ENCODE measurements around the gene ME1. TPM values are rescaled to one million over a fixed set of nuclear protein-coding genes. Genes with fewer than 3 reads are reported as not detected.

ME1 gene
- total and polyA plus RNA-seq, 2 donors (not counting 3 experiments of a cell fraction or from before 2014, with no cell fraction given): 7.3 to 29.3 TPM

GRCh38 chr6:83371423-83371822 is 59.4 kb downstream of the ME1 start:
- Histone ChIP-seq H3K4me1 (ENCODE audit: control insufficient read depth, extremely low read depth, insufficient read depth, low read length) (no peaks in the 10 kb centered on the region), H3K27ac (ENCODE audit: insufficient read depth, low read depth, low read length) (no peak overlapping the region), H3K36me3 (ENCODE audit: control insufficient read depth in 2 of 2, extremely low read depth in 1 of 2, insufficient read depth in 2 of 2, low read length in 2 of 2) (no peaks in the 10 kb centered on the region), H3K4me2 (ENCODE audit: insufficient read depth, low read length) (no peak overlapping the region), H2AFZ (ENCODE audit: low read depth, low read length) (no peak overlapping the region), H3K9me1 (replicated peaks; ENCODE audit: control insufficient read depth, extremely low read depth, insufficient read depth, low read length) (no peaks in the 10 kb centered on the region), H3K4me3 (replicated peaks in 1 of 3; ENCODE audit: insufficient read depth in 1 of 3, low read depth in 1 of 3, low read length in 3 of 3) (no peak overlapping the region), H3K79me2 (ENCODE audit: control insufficient read depth, insufficient read depth, low read length) (peaks cover 2% of the 10 kb centered on the region), H3K9me3 (replicated peaks; ENCODE audit: control insufficient read depth, insufficient read depth, low read length) (no peaks in the 10 kb centered on the region), H3K9ac (replicated peaks; ENCODE audit: extremely low read depth, insufficient read depth, low read length) (no peak overlapping the region), H4K20me1 (replicated peaks; ENCODE audit: control insufficient read depth, extremely low read depth, insufficient read depth, low read length) (no peaks in the 10 kb centered on the region), H3K27me3 (ENCODE audit: control insufficient read depth in 2 of 2, insufficient read depth in 2 of 2, low read length in 2 of 2) (no peaks in the 10 kb centered on the region)
- POLR2A ChIA-PET: no interaction called here
- no TSS peak for BruUV-seq (replicated peaks)
- peak; percentile 45 for DNase-seq (ENCODE audit: low read depth, low spot score)
- dilution Hi-C loops (cut with MboI; ENCODE audit: extremely low pct_ligation_motif_present, low sequenced_read_pairs) (no loop called here), intact Hi-C loops (cut with micrococcal nuclease) (no loop called here)
- TF ChIP-seq POLR2A (IDR thresholded peaks at IDR 0.05; ENCODE audit: low read depth, low read length) (no peak), EZH2 (IDR thresholded peaks at IDR 0.05; ENCODE audit: borderline replicate concordance, low read depth, low read length, severe bottlenecking) (no peak), MYC (IDR thresholded peaks at IDR 0.05; ENCODE audit: low read depth, low read length) (no peak), CTCF (IDR thresholded peaks at IDR 0.05; ENCODE audit: extremely low read depth in 1 of 2, insufficient read depth in 1 of 2, low read depth in 1 of 2, low read length in 2 of 2) (no peak)
- CTCF ChIA-PET: interaction anchor here (2.0 kb wide), 1 partner anchor 11 kb away, joined by 6 read pairs; no protein-coding TSS in a partner anchor
- FAIRE-seq: no peak

- POLR2A ChIA-PET: no interaction called here
- H4K20me1 ChIP-seq (replicated peaks; ENCODE audit: control insufficient read depth, extremely low read depth, insufficient read depth, low read length): no peaks in the 10 kb centered on the region
These were observed 60.3 kb downstream of the ME1 start for GRCh38 chr6:83370567-83370966.

More at GRCh38 chr6:83370567-83370966, 60.3 kb downstream of the ME1 start:
- CTCF ChIA-PET: no interaction called here
- intact Hi-C loops (cut with micrococcal nuclease) (no loop called here), dilution Hi-C loops (cut with MboI; ENCODE audit: extremely low pct_ligation_motif_present, low sequenced_read_pairs) (no loop called here)
- Histone ChIP-seq H2AFZ (ENCODE audit: low read depth, low read length) (no peak overlapping the region), H3K4me3 (replicated peaks in 1 of 3; ENCODE audit: insufficient read depth in 1 of 3, low read depth in 1 of 3, low read length in 3 of 3) (no peak overlapping the region), H3K4me1 (ENCODE audit: control insufficient read depth, extremely low read depth, insufficient read depth, low read length) (no peaks in the 10 kb centered on the region), H3K4me2 (ENCODE audit: insufficient read depth, low read length) (no peak overlapping the region), H3K27me3 (ENCODE audit: control insufficient read depth in 2 of 2, insufficient read depth in 2 of 2, low read length in 2 of 2) (no peaks in the 10 kb centered on the region), H3K36me3 (ENCODE audit: control insufficient read depth in 2 of 2, extremely low read depth in 1 of 2, insufficient read depth in 2 of 2, low read length in 2 of 2) (no peaks in the 10 kb centered on the region), H3K9ac (replicated peaks; ENCODE audit: extremely low read depth, insufficient read depth, low read length) (no peak overlapping the region), H3K9me1 (replicated peaks; ENCODE audit: control insufficient read depth, extremely low read depth, insufficient read depth, low read length) (no peaks in the 10 kb centered on the region), H3K27ac (ENCODE audit: insufficient read depth, low read depth, low read length) (no peak overlapping the region), H3K79me2 (ENCODE audit: control insufficient read depth, insufficient read depth, low read length) (peaks cover 2% of the 10 kb centered on the region), H3K9me3 (replicated peaks; ENCODE audit: control insufficient read depth, insufficient read depth, low read length) (no peaks in the 10 kb centered on the region)
- DNase-seq (ENCODE audit: low read depth, low spot score) (peak; percentile 18), FAIRE-seq (no peak)
- BruUV-seq (replicated peaks): no TSS peak
- TF ChIP-seq FOS (IDR thresholded peaks at IDR 0.05; ENCODE audit: borderline replicate concordance, insufficient read depth, low read length) (no peak), MAX (IDR thresholded peaks at IDR 0.05; ENCODE audit: insufficient read depth, insufficient read length) (no peak), GATA2 (IDR thresholded peaks at IDR 0.05; ENCODE audit: insufficient read depth, insufficient read length, low read depth, low read length) (no peak), JUN (IDR thresholded peaks at IDR 0.05; ENCODE audit: borderline replicate concordance, insufficient read depth, insufficient read length, low read depth) (no peak), CTCF (IDR thresholded peaks at IDR 0.05; ENCODE audit: extremely low read depth in 1 of 2, insufficient read depth in 1 of 2, low read depth in 1 of 2, low read length in 2 of 2) (no peak), MYC (IDR thresholded peaks at IDR 0.05; ENCODE audit: low read depth, low read length) (no peak), EZH2 (IDR thresholded peaks at IDR 0.05; ENCODE audit: borderline replicate concordance, low read depth, low read length, severe bottlenecking) (no peak), POLR2AphosphoS5 (IDR thresholded peaks at IDR 0.05; ENCODE audit: insufficient read depth, low read depth, low read length) (no peak), POLR2A (IDR thresholded peaks at IDR 0.05; ENCODE audit: low read depth, low read length) (no peak)

Data from endothelial cell of umbilical vein (primary cell).